GM19397 (cell line): ENCODE results near the gene ZMYND11.

Experiments used
- ATAC-seq: cut with Tn5 transposase; IDR thresholded peaks from one replicate; pipeline ENCODE4 v1.9.1; 2021; ENCODE audit warnings: mild to moderate bottlenecking, moderate library complexity; ENCODE audit not compliant: unreplicated experiment

The ZMYND11 gene

GRCh38 chr10:190216-190615 is 55.0 kb downstream of the ZMYND11 start:
- ATAC-seq, result no peak

- no peak for ATAC-seq
Observed at GRCh38 chr10:191703-192518, 56.7 kb downstream of the ZMYND11 start.

- ATAC-seq, result no peak
Observed at GRCh38 chr10:194281-194680, 59.0 kb downstream of the ZMYND11 start.

- ATAC-seq, result no peak
Observed at GRCh38 chr10:200405-200804, 65.2 kb downstream of the ZMYND11 start.

GRCh38 chr10:201328-201771 is 66.1 kb downstream of the ZMYND11 start:
- ATAC-seq, result no peak

- ATAC-seq, result no peak
Observed at GRCh38 chr10:208616-209015, 73.4 kb downstream of the ZMYND11 start.

GRCh38 chr10:209357-209756 is 74.1 kb downstream of the ZMYND11 start:
- no peak for ATAC-seq

GRCh38 chr10:210297-210696 is 75.0 kb downstream of the ZMYND11 start:
- ATAC-seq, result no peak

GRCh38 chr10:215444-215843 is 80.2 kb downstream of the ZMYND11 start:
- ATAC-seq, result no peak

GRCh38 chr10:218798-219197 is 83.5 kb downstream of the ZMYND11 start:
- ATAC-seq, result no peak

- ATAC-seq, result no peak
Observed at GRCh38 chr10:219731-220472, 84.6 kb downstream of the ZMYND11 start.

- no peak for ATAC-seq
Observed at GRCh38 chr10:224571-224970, 89.3 kb downstream of the ZMYND11 start.

GRCh38 chr10:226018-226417 is 90.8 kb downstream of the ZMYND11 start:
- no peak for ATAC-seq

GRCh38 chr10:227014-227413 is 91.8 kb downstream of the ZMYND11 start:
- no peak for ATAC-seq

- no peak for ATAC-seq
Observed at GRCh38 chr10:228366-228765, 93.1 kb downstream of the ZMYND11 start.

GRCh38 chr10:230758-231157 is 95.5 kb downstream of the ZMYND11 start:
- ATAC-seq, result no peak

GRCh38 chr10:232061-232460 is 96.8 kb downstream of the ZMYND11 start:
- ATAC-seq, result no peak

GRCh38 chr10:232878-233277 is 97.6 kb downstream of the ZMYND11 start:
- ATAC-seq, result no peak

- ATAC-seq, result no peak
Observed at GRCh38 chr10:234708-235406, 99.6 kb downstream of the ZMYND11 start.

- ATAC-seq, result no peak
Observed at GRCh38 chr10:235915-236314, 100.7 kb downstream of the ZMYND11 start.

- ATAC-seq, result no peak
Observed at GRCh38 chr10:239109-239508, 103.9 kb downstream of the ZMYND11 start.

- ATAC-seq, result no peak
Observed at GRCh38 chr10:241451-241850, 106.2 kb downstream of the ZMYND11 start.
